ENCODE results near the gene FGF8.

FGF8 gene

GRCh38 chr10:101725296-101726114 lies 50.4 kb downstream of the FGF8 start:
- DNase-seq: no peak

- no peak for DNase-seq
Measured at GRCh38 chr10:101724446-101724845, 51.5 kb downstream of the FGF8 start.

GRCh38 chr10:101723176-101723575 lies 52.7 kb downstream of the FGF8 start:
- no peak for DNase-seq

- no peak for DNase-seq
Measured at GRCh38 chr10:101721806-101722205, 54.1 kb downstream of the FGF8 start.

- DNase-seq: no peak
Measured at GRCh38 chr10:101720606-101721230, 55.2 kb downstream of the FGF8 start.
